ENCODE results near the gene HMGCS2.
A peak's percentile ranks its signal among the peaks of the same experiment; 100 is the strongest.

The HMGCS2 gene

DNA sequence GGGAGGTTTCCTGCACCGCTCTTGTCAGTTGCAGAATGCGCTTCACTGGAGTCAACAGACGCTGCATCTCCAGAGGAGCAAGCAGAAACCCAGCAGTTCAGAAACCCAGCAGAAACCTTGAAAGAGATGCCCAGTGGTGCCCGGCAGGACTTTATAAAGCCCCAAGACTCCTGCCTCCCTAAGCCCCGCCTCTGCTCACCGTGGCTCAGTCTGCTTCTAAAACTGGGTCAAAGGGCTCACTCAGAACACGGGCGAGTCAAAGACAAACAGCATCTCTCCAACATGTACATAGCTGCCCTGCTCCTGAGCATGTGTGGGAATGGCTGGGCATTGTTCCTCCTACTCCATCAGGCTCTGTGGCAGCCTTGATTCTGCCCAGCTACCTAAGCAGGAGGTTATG is at the start of gene HMGCS2:
Gene HMGCS2 (minus strand): TSS at position 128 of the 400 bp plus-strand sequence. CDS start 61 bp downstream, at position 67.
- TF ChIP-seq, protein P1, sequence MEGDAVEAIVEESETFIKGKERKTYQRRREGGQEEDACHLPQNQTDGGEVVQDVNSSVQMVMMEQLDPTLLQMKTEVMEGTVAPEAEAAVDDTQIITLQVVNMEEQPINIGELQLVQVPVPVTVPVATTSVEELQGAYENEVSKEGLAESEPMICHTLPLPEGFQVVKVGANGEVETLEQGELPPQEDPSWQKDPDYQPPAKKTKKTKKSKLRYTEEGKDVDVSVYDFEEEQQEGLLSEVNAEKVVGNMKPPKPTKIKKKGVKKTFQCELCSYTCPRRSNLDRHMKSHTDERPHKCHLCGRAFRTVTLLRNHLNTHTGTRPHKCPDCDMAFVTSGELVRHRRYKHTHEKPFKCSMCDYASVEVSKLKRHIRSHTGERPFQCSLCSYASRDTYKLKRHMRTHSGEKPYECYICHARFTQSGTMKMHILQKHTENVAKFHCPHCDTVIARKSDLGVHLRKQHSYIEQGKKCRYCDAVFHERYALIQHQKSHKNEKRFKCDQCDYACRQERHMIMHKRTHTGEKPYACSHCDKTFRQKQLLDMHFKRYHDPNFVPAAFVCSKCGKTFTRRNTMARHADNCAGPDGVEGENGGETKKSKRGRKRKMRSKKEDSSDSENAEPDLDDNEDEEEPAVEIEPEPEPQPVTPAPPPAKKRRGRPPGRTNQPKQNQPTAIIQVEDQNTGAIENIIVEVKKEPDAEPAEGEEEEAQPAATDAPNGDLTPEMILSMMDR (IDR thresholded peaks at IDR 0.05; ENCODE audit: insufficient read depth, low read length, poor library complexity, severe bottlenecking): no peak
- H3K36me3 ChIP-seq (ENCODE audit: control insufficient read depth, insufficient read depth, low read length): no peaks in the 10 kb centered on the region
- H3K27me3 ChIP-seq (replicated peaks; ENCODE audit: control insufficient read depth, insufficient read depth, low read length): no peaks in the 10 kb centered on the region; the same call in none of the 2 replicates
- DNase-seq (ENCODE audit: extremely low read depth, insufficient read length): no peak
- H3K4me3 ChIP-seq (replicated peaks; ENCODE audit: low read depth, low read length): no peak within 1 kb of the TSS

DNA sequence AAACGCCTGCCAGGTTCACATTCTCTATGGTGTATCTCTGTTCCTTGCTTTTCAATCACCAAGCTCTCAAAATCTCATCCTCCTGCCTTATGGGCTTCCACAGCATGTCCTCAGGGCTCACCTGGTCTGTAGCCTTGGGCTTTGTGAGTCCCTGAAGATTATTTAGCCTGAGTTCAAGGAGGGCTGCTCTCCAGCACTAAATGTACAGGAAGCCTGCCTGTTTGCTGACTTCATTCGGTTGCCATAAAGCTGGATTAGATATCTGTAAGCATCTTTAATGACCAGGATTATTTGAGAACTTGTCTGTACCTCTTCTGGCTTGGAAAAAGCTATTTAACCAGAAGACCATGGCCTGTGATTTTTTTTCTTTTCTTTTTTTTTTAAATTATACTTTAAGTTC is 49.5 kb upstream of the HMGCS2 start:
- DNase-seq (ENCODE audit: extremely low read depth, insufficient read length): no peak
- Histone ChIP-seq H3K4me3 (replicated peaks; ENCODE audit: low read depth, low read length) (no peak overlapping the region), H3K27me3 (replicated peaks; ENCODE audit: control insufficient read depth, insufficient read depth, low read length) (peaks cover 2% of the 10 kb centered on the region; the same call in 1 of the 2 replicates), H3K36me3 (ENCODE audit: control insufficient read depth, insufficient read depth, low read length) (no peaks in the 10 kb centered on the region)
- TF ChIP-seq, protein P1 (IDR thresholded peaks at IDR 0.05; ENCODE audit: insufficient read depth, low read length, poor library complexity, severe bottlenecking): no peak

DNA sequence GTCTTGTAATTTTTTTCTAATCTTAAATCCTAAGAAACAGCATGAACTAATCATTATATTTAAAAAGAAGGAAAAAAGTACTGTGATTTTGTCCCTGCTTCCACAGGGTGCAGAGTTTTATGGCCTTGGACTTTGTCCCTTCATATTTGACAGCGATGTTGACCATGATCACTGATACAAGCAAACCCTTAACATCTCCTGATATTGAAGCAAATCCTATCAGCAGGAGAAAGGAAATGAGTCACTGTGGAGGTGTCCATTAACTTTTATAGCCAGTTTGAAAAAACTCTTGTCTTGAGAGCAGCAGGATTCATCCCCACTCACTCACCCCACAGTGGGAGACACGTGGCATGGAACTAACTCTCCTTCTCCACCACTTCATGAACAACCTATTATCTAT is 47.7 kb upstream of the HMGCS2 start:
- TF ChIP-seq, protein P1 (IDR thresholded peaks at IDR 0.05; ENCODE audit: insufficient read depth, low read length, poor library complexity, severe bottlenecking): no peak
- no peak overlapping the region for H3K4me3 ChIP-seq (replicated peaks; ENCODE audit: low read depth, low read length)
- no peaks in the 10 kb centered on the region for H3K27me3 ChIP-seq (replicated peaks; ENCODE audit: control insufficient read depth, insufficient read depth, low read length)
- H3K36me3 ChIP-seq (ENCODE audit: control insufficient read depth, insufficient read depth, low read length): no peaks in the 10 kb centered on the region
- no peak for DNase-seq (ENCODE audit: extremely low read depth, insufficient read length)

DNA sequence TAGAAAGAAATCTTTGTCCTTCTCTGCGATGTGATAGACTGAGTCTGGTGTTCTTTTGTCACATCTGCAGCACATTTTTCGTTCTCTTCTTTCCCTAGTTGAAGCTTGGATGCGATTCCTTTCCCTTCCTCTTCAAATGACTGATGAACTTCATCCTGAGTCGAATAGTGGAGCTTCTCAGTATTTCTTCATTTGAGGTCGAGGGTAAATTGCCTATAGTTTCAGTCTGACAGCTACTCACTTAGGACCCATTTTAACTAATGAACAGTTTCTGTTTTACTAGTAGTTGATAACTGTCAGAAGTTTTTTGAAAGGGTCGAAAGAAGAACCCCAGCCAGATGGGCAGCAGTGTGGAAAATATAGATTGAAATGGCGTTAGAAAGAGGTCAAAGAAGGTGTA is 47.2 kb upstream of the HMGCS2 start:
- DNase-seq (ENCODE audit: extremely low read depth, insufficient read length): peak; percentile 7
- H3K36me3 ChIP-seq (ENCODE audit: control insufficient read depth, insufficient read depth, low read length): no peaks in the 10 kb centered on the region
- H3K4me3 ChIP-seq (replicated peaks; ENCODE audit: low read depth, low read length): no peak overlapping the region
- H3K27me3 ChIP-seq (replicated peaks; ENCODE audit: control insufficient read depth, insufficient read depth, low read length): no peaks in the 10 kb centered on the region
- TF ChIP-seq, protein P1 (IDR thresholded peaks at IDR 0.05; ENCODE audit: insufficient read depth, low read length, poor library complexity, severe bottlenecking): no peak

DNA sequence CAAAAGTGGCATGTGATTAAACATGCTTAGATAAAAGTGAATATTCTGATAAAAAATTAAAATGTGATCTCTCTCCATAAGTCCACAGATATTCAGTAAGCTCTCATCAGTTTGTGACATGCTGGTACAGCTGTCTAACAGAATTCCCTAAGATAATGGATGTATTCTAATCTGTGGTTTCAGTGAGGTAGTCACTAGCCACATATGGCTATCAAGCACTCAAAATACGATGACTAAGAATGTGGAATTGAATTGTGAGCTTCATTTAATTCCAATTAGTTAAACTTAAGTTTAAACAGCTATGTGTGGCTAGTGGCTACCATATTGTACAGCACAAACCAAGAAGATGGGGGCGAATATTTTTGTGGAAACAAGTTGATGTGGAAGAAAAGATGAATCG is 46.7 kb upstream of the HMGCS2 start:
- H3K36me3 ChIP-seq (ENCODE audit: control insufficient read depth, insufficient read depth, low read length): no peaks in the 10 kb centered on the region
- no peaks in the 10 kb centered on the region for H3K27me3 ChIP-seq (replicated peaks; ENCODE audit: control insufficient read depth, insufficient read depth, low read length)
- TF ChIP-seq, protein P1 (IDR thresholded peaks at IDR 0.05; ENCODE audit: insufficient read depth, low read length, poor library complexity, severe bottlenecking): no peak
- DNase-seq (ENCODE audit: extremely low read depth, insufficient read length): no peak
- no peak overlapping the region for H3K4me3 ChIP-seq (replicated peaks; ENCODE audit: low read depth, low read length)

DNA sequence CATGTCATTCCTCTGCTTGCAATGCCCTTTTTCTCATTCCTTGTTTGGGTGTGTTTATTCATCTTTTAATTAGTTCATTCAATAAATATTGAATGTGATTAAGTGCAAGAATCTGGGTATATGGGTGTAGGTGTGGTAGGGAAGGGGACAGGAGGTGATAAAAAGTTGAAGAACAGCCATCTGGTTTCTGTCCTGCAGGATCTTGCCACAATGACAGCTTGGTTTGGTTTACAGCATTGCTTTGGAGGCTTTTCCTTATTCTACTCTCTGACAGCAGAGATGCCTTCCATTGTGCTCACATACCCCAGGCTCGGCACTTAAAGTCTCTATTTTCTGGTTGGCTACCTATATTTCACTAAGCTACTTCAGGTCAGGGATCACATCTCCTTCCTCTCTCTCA is 45.6 kb upstream of the HMGCS2 start:
- Histone ChIP-seq H3K4me3 (replicated peaks; ENCODE audit: low read depth, low read length) (no peak overlapping the region), H3K36me3 (ENCODE audit: control insufficient read depth, insufficient read depth, low read length) (no peaks in the 10 kb centered on the region), H3K27me3 (replicated peaks; ENCODE audit: control insufficient read depth, insufficient read depth, low read length) (no peaks in the 10 kb centered on the region)
- TF ChIP-seq, protein P1 (IDR thresholded peaks at IDR 0.05; ENCODE audit: insufficient read depth, low read length, poor library complexity, severe bottlenecking): no peak
- DNase-seq (ENCODE audit: extremely low read depth, insufficient read length): no peak

All from GM06990 (cell line).